GM23248 (cell line): Measurements from ENCODE around the gene LPIN1.

ENCODE experiments used
- EZH2 ChIP-seq: fragments of 200-600 bp; sonication (generic); IDR thresholded peaks from 2 replicates; pipeline ENCODE4 v1.6.1; 2018; ENCODE audit warnings: antibody characterized with exemption, mild to moderate bottlenecking; ENCODE audit not compliant: insufficient read depth, poor library complexity, severe bottlenecking
- EZH2phosphoT487 ChIP-seq: fragments of 200-600 bp; sonication (generic); IDR thresholded peaks from 2 replicates; pipeline ENCODE4 v1.6.1; 2018; ENCODE audit warnings: antibody characterized with exemption, moderate library complexity, mild to moderate bottlenecking, low read depth; ENCODE audit not compliant: insufficient read depth

DNA sequence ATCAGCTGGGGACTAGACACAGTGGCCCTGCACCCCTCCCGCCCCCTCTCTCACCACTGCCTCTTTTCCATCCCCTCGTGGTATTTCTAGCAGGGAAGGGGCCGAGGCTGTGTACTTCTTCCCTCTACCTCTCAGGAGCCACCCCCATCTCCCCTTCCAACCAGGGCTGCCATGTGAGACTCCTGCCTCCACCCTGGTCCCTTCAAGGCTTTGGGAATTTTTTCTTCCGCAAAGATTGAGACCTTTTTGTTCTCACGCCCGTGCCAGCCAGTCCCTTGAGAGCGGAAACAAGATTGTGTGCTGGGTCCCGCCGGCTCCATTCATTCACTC, 39.1 kb downstream of the LPIN1 start:
- TF ChIP-seq EZH2: no peak
- no peak for TF ChIP-seq EZH2phosphoT487
